ENCODE data around the gene AGBL5.

DNA sequence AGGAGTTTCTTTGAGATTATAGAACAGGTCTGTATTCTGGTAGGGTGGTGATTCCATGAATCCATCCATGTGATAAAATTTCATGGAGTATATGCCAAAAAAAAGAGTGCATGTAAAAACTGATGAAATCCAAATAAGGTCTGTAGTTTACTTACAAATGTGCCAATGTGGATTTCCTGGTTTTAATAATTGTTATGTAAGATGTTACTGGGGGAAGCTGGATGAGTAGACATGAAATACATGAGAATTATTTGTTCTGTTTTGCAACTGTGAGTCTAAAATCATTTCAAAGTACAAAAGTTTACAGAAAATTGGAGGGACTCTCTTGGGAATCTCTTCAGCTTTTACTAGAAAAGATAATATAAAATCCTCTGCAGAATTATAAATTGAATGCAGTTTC lies 42.4 kb upstream of the AGBL5 start:
- TF ChIP-seq, protein P1, sequence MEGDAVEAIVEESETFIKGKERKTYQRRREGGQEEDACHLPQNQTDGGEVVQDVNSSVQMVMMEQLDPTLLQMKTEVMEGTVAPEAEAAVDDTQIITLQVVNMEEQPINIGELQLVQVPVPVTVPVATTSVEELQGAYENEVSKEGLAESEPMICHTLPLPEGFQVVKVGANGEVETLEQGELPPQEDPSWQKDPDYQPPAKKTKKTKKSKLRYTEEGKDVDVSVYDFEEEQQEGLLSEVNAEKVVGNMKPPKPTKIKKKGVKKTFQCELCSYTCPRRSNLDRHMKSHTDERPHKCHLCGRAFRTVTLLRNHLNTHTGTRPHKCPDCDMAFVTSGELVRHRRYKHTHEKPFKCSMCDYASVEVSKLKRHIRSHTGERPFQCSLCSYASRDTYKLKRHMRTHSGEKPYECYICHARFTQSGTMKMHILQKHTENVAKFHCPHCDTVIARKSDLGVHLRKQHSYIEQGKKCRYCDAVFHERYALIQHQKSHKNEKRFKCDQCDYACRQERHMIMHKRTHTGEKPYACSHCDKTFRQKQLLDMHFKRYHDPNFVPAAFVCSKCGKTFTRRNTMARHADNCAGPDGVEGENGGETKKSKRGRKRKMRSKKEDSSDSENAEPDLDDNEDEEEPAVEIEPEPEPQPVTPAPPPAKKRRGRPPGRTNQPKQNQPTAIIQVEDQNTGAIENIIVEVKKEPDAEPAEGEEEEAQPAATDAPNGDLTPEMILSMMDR (IDR thresholded peaks at IDR 0.05; ENCODE audit: low read length): no peak
- TF ChIP-seq EZH2 (IDR thresholded peaks at IDR 0.05; ENCODE audit: borderline replicate concordance, low read length): no peak
